Measurements from ENCODE around the gene FOXM1.

- TF ChIP-seq CTCF (IDR thresholded peaks at IDR 0.05; ENCODE audit: borderline replicate concordance, extremely low read depth, low read length, poor library complexity, severe bottlenecking): no peak
- no peak for TF ChIP-seq EZH2 (IDR thresholded peaks at IDR 0.05; ENCODE audit: borderline replicate concordance, low read depth, low read length, severe bottlenecking)
Measured at GRCh38 chr12:2925322-2925995, 48.5 kb upstream of the FOXM1 start.
